Body of pancreas (tissue), 4 donors: ENCODE measurements around the gene POP4.

Experiments used
- POLR2A ChIP-seq, 3 donors: fragments of 450-650 bp; IDR thresholded peaks; one replicate each; pipeline ENCODE4 v1.6.1; 2016; ENCODE audit warnings: antibody characterized with exemption in 3 of 3, mild to moderate bottlenecking in 2 of 3
- TF ChIP-seq, protein P1 (sequence below), 7 experiments: fragments of 450-650 bp in 4 of 7; fragments of 200-600 bp in 3 of 7; sonication (generic) in 3 of 7; IDR thresholded peaks; one replicate each; pipeline ENCODE4 v1.5.1; 2016 to 2019; ENCODE audit warnings: antibody characterized with exemption in 7 of 7

DNA sequence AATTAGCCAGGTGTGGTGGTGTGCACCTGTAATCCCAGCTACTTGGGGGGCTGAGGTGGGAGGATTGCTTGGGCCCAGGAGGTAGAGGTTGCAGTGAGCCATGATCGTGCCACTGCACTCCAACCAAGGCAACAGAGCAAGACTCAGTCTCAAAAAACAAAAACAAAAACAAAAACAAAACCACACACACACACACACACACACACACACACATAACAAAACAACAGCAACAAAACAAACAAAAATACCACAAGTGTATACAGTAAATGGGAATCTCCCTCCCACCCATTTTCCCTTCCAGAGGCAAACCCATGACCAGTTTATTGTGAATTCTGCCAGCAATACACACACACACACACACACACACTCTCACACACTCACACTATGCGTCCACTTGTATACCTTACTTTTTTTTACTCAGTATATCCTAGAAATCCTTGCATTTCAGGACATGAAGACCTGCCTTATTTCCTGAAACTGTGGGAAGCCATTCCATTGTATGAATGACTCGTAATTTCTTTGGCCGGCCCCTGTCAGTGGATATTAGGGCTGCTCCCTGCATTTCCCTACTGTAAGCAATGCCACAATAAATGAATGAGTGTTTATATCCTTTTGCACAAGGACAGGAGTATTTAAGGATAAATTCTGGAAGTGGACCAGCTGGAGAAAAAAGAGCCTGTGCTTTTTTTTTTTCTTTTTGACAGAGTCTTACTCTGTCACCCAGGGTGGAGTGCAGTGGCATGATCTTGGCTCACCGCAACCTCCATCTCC lies 52.3 kb downstream of the POP4 start:
- TF ChIP-seq, protein P1, sequence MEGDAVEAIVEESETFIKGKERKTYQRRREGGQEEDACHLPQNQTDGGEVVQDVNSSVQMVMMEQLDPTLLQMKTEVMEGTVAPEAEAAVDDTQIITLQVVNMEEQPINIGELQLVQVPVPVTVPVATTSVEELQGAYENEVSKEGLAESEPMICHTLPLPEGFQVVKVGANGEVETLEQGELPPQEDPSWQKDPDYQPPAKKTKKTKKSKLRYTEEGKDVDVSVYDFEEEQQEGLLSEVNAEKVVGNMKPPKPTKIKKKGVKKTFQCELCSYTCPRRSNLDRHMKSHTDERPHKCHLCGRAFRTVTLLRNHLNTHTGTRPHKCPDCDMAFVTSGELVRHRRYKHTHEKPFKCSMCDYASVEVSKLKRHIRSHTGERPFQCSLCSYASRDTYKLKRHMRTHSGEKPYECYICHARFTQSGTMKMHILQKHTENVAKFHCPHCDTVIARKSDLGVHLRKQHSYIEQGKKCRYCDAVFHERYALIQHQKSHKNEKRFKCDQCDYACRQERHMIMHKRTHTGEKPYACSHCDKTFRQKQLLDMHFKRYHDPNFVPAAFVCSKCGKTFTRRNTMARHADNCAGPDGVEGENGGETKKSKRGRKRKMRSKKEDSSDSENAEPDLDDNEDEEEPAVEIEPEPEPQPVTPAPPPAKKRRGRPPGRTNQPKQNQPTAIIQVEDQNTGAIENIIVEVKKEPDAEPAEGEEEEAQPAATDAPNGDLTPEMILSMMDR (IDR thresholded peaks at IDR 0.05) = no peak
- no peak for TF ChIP-seq POLR2A (IDR thresholded peaks at IDR 0.05)
